HepG2 (cell line): ENCODE measurements around the gene ANKRD2. TPM values are rescaled to one million over a fixed set of nuclear protein-coding genes. Genes with fewer than 3 reads are reported as not detected.

ENCODE experiments used
- CREB3 ChIP-seq: sonication (generic); formaldehyde crosslinking; IDR thresholded peaks from 2 replicates; pipeline ENCODE4 v1.5.0; 2020; ENCODE audit warnings: missing genetic modification reagents
- FIP1L1 ChIP-seq: fragments of 200-400 bp; formaldehyde crosslinking; IDR thresholded peaks from 2 replicates; pipeline ENCODE4 v1.6.1; 2018; ENCODE audit warnings: low read depth, mild to moderate bottlenecking, low read length, moderate library complexity, borderline replicate concordance; ENCODE audit not compliant: insufficient read depth
- FOXA3 ChIP-seq: IDR thresholded peaks from 2 replicates; pipeline ENCODE4 v1.6.1; 2016; ENCODE audit warnings: missing genetic modification reagents, missing compliant biosample characterization
- HNF1B ChIP-seq: sonication (generic); formaldehyde crosslinking; IDR thresholded peaks from 2 replicates; pipeline ENCODE4 v1.5.1; 2020; ENCODE audit warnings: mild to moderate bottlenecking, moderate library complexity, missing genetic modification reagents
- HNF4A ChIP-seq: sonication (generic); formaldehyde crosslinking; IDR thresholded peaks from 2 replicates; pipeline ENCODE4 v1.4.0; 2020; ENCODE audit warnings: missing genetic modification reagents
- KDM3A ChIP-seq: IDR thresholded peaks from 2 replicates; pipeline ENCODE4 v1.6.1; 2018; ENCODE audit warnings: low read depth, missing compliant biosample characterization
- LCORL ChIP-seq, 2 experiments: fragments of 450-650 bp in 1 of 2; sonication (generic) in 1 of 2; formaldehyde crosslinking in 1 of 2; IDR thresholded peaks; 2 replicates each; pipeline versions ENCODE4 v1.5.0 to v1.6.1; 2017 to 2020; ENCODE audit warnings: antibody characterized with exemption in 1 of 2, missing genetic modification reagents in 1 of 2
- MYNN ChIP-seq: sonication (generic); formaldehyde crosslinking; IDR thresholded peaks from 2 replicates; pipeline ENCODE4 v1.4.0; 2020; ENCODE audit warnings: mild to moderate bottlenecking, low read depth, missing genetic modification reagents
- NFIC ChIP-seq: IDR thresholded peaks from 2 replicates; pipeline ENCODE4 v1.6.1; 2012; ENCODE audit warnings: mild to moderate bottlenecking, low read length, inconsistent platforms
- THRA ChIP-seq: sonication (generic); formaldehyde crosslinking; IDR thresholded peaks from 2 replicates; pipeline ENCODE4 v1.4.0; 2020; ENCODE audit warnings: missing genetic modification reagents, borderline replicate concordance
- U2AF2 ChIP-seq: fragments of 200-400 bp; formaldehyde crosslinking; IDR thresholded peaks from 2 replicates; pipeline ENCODE4 v1.6.1; 2017; ENCODE audit warnings: low read depth, mild to moderate bottlenecking, low read length
- ZNF382 ChIP-seq: sonication (generic); formaldehyde crosslinking; IDR thresholded peaks from 2 replicates; pipeline ENCODE4 v1.5.0; 2020; ENCODE audit warnings: missing genetic modification reagents, mild to moderate bottlenecking, borderline replicate concordance
- ZNF430 ChIP-seq: sonication (generic); formaldehyde crosslinking; IDR thresholded peaks from 2 replicates; pipeline ENCODE4 v1.9.0; 2021; ENCODE audit warnings: mild to moderate bottlenecking, missing genetic modification reagents
- ZNF530 ChIP-seq: sonication (generic); formaldehyde crosslinking; IDR thresholded peaks from 2 replicates; pipeline ENCODE4 v1.5.0; 2020; ENCODE audit warnings: low read depth, mild to moderate bottlenecking, missing genetic modification reagents
- ZNF670 ChIP-seq: sonication (generic); formaldehyde crosslinking; IDR thresholded peaks from 2 replicates; pipeline ENCODE4 v1.8.0; 2022; ENCODE audit warnings: mild to moderate bottlenecking, missing genetic modification reagents, borderline replicate concordance
- ZNF749 ChIP-seq: sonication (generic); formaldehyde crosslinking; IDR thresholded peaks from 2 replicates; pipeline ENCODE4 v1.8.0; 2022; ENCODE audit warnings: mild to moderate bottlenecking, missing genetic modification reagents, moderate library complexity, borderline replicate concordance
- polyA plus RNA-seq, 8 experiments: library from polyadenylated mRNA; depleted of rRNA in 3 of 8; stranded (reverse) in 7 of 8; unstranded in 1 of 8; fragments of >200 nt; fragmentation: Illumina TruSeq in 4 of 8; extraction: Trizol in 4 of 8; gene quantifications; 2 replicates each; pipeline versions ENCODE4 v1.2.1 to v1.2.3, GENCODE V29; 2011 to 2016; ENCODE audit warnings: low read depth in 4 of 8, missing spikeins in 1 of 8, mixed read lengths in 1 of 8; ENCODE audit not compliant: insufficient read depth in 1 of 8
- total RNA-seq, 5 experiments: library from RNA; depleted of rRNA; stranded (reverse); fragments of >200 nt; fragmentation: Illumina TruSeq; extraction: Trizol; gene quantifications; 2 replicates each; pipeline ENCODE4 v1.2.3, GENCODE V29; 2016; ENCODE audit warnings: low read depth in 1 of 5
- TF ChIP-seq, protein P1 (sequence below): sonication (generic); formaldehyde crosslinking; conservative IDR thresholded peaks from 2 replicates; pipeline ENCODE4 v1.4.0; 2020; ENCODE audit warnings: mild to moderate bottlenecking, missing genetic modification reagents, moderate library complexity
- TF ChIP-seq, protein P2 (sequence below): IDR thresholded peaks from 2 replicates; pipeline ENCODE4 v1.6.1; 2012; ENCODE audit warnings: low read length, improper control_type of control experiment

ANKRD2 gene
- total and polyA plus RNA-seq, 2 of the 13 experiments (the other 11 are each of a cell fraction or from before 2014, with no cell fraction given) = not detected

GRCh38 chr10:97623277-97623676, 50.7 kb downstream of the ANKRD2 start (continued):
- TF ChIP-seq ZNF530 (no peak), LCORL (IDR thresholded peaks at IDR 0.05) (no peak), LCORL (CRISPR knock-in tag; IDR thresholded peaks at IDR 0.05) (peak; percentile 66; the same call in 1 of the 2 replicates), THRA (CRISPR knock-in tag) (peak; percentile 18; the same call in 1 of the 2 replicates), ZNF430 (CRISPR knock-in tag) (no peak), ZNF382 (no peak), FIP1L1 (no peak), MYNN (CRISPR knock-in tag) (peak; percentile 91; the same call in 1 of the 2 replicates), U2AF2 (no peak), KDM3A (CRISPR knock-in tag) (no peak), ZNF670 (CRISPR knock-in tag) (no peak), NFIC (no peak), CREB3 (CRISPR knock-in tag) (no peak), ZNF749 (CRISPR knock-in tag) (no peak), HNF4A (CRISPR knock-in tag) (peak; percentile 40), FOXA3 (CRISPR knock-in tag) (no peak), HNF1B (CRISPR knock-in tag) (peak; percentile 60; the same call in 1 of the 2 replicates)
- TF ChIP-seq, protein P1, sequence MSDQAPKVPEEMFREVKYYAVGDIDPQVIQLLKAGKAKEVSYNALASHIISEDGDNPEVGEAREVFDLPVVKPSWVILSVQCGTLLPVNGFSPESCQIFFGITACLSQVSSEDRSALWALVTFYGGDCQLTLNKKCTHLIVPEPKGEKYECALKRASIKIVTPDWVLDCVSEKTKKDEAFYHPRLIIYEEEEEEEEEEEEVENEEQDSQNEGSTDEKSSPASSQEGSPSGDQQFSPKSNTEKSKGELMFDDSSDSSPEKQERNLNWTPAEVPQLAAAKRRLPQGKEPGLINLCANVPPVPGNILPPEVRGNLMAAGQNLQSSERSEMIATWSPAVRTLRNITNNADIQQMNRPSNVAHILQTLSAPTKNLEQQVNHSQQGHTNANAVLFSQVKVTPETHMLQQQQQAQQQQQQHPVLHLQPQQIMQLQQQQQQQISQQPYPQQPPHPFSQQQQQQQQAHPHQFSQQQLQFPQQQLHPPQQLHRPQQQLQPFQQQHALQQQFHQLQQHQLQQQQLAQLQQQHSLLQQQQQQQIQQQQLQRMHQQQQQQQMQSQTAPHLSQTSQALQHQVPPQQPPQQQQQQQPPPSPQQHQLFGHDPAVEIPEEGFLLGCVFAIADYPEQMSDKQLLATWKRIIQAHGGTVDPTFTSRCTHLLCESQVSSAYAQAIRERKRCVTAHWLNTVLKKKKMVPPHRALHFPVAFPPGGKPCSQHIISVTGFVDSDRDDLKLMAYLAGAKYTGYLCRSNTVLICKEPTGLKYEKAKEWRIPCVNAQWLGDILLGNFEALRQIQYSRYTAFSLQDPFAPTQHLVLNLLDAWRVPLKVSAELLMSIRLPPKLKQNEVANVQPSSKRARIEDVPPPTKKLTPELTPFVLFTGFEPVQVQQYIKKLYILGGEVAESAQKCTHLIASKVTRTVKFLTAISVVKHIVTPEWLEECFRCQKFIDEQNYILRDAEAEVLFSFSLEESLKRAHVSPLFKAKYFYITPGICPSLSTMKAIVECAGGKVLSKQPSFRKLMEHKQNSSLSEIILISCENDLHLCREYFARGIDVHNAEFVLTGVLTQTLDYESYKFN = peak; percentile 70; the same call in 1 of the 2 replicates
- TF ChIP-seq, protein P2, sequence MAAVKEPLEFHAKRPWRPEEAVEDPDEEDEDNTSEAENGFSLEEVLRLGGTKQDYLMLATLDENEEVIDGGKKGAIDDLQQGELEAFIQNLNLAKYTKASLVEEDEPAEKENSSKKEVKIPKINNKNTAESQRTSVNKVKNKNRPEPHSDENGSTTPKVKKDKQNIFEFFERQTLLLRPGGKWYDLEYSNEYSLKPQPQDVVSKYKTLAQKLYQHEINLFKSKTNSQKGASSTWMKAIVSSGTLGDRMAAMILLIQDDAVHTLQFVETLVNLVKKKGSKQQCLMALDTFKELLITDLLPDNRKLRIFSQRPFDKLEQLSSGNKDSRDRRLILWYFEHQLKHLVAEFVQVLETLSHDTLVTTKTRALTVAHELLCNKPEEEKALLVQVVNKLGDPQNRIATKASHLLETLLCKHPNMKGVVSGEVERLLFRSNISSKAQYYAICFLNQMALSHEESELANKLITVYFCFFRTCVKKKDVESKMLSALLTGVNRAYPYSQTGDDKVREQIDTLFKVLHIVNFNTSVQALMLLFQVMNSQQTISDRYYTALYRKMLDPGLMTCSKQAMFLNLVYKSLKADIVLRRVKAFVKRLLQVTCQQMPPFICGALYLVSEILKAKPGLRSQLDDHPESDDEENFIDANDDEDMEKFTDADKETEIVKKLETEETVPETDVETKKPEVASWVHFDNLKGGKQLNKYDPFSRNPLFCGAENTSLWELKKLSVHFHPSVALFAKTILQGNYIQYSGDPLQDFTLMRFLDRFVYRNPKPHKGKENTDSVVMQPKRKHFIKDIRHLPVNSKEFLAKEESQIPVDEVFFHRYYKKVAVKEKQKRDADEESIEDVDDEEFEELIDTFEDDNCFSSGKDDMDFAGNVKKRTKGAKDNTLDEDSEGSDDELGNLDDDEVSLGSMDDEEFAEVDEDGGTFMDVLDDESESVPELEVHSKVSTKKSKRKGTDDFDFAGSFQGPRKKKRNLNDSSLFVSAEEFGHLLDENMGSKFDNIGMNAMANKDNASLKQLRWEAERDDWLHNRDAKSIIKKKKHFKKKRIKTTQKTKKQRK = no peak
